ENCODE measurements around the gene ALDH3B1.

Gene ALDH3B1

GRCh38 chr11:68053981-68054812 is 44.1 kb downstream of the ALDH3B1 start:
- Histone ChIP-seq H3K36me3 (peaks cover 56 to 77% (median 66%) of the 10 kb centered on the region in 11 experiments), H3K4me1 (peaks cover 11 to 28% (median 17%) of the 10 kb centered on the region in 10 experiments; a peak in 18 of 20 replicates), H3K9ac (no peak overlapping the region; a peak in 1 of 22 replicates), H3K27me3 (no peaks in the 10 kb centered on the region), H3K4me2 (peak overlapping the region in 2 of 11 experiments; percentile 38 to 43; a peak in 1 of 22 replicates), H4K20me1 (peaks cover 9 to 61% (median 49%) of the 10 kb centered on the region in 11 experiments; a peak in 21 of 22 replicates), H3K9me3 (replicated peaks in 1 of 11) (no peaks in the 10 kb centered on the region), H3K27ac (no peak overlapping the region), H3K4me3 (no peak overlapping the region)
- no peak for TF ChIP-seq Cebpa-rat (IDR thresholded peaks at IDR 0.05)

DNA sequence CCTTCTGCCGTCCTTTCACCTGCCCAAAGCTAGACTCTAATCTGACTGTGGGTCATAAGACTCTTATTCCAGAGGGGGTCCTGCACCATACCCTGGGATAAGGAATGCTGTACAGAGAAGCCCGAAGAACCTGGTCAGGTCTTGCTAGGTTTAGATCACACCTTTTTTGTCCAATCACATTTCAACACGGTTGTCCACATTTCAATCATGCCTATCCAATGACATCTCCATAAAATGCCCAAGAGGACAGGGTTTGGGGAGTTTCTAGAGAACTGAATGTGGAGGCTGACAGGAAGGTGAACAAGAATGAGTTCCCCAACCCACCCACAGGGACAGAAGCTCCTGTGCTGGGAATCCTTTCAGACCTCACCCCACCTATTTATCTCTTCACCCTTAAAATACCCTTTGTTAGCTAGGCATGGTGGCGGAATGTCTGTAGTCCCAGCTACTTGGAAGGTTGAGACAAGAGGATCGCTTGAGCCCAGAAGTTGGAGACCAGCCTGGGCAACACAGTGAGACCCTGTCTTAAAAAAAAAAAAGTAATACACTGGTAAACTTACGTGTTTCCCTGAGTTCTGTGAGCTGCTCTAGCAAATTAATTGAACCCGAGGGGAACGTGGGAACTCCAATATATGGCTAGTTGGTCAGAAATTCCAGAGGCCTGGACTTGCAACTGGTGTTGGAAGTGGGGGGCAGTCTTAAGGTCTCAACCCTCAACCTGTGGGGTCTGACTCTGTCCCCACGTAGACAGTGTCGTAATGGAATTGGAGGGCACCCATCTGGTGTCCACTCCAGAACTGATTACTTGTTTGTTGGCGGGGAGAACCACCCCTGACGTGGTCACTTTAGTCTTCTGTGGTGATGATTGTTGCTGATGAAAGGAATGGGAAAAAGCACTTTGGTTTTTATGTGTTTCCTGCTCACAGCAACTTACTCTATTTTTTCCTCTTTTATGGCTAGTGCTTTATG is 46.5 kb downstream of the ALDH3B1 start:
- no peak for TF ChIP-seq Cebpa-rat (IDR thresholded peaks at IDR 0.05)
- H3K4me2 ChIP-seq = no peak overlapping the region
- H3K36me3 ChIP-seq = peaks cover 47 to 77% (median 63%) of the 10 kb centered on the region in 11 experiments
- no peaks in the 10 kb centered on the region for H3K27me3 ChIP-seq
- H3K9ac ChIP-seq = no peak overlapping the region
- H3K4me1 ChIP-seq = peaks cover 1 to 30% (median 16%) of the 10 kb centered on the region in 10 experiments; a peak in 16 of 20 replicates
- no peak overlapping the region for H3K27ac ChIP-seq
- H3K9me3 ChIP-seq (replicated peaks in 1 of 11) = no peaks in the 10 kb centered on the region
- no peak overlapping the region for H3K4me3 ChIP-seq
- H4K20me1 ChIP-seq = peaks cover 9 to 37% (median 25%) of the 10 kb centered on the region in 11 experiments; a peak in 20 of 22 replicates

- TF ChIP-seq Cebpa-rat (IDR thresholded peaks at IDR 0.05) = no peak
- no peak overlapping the region for H3K9ac ChIP-seq
- H3K4me1 ChIP-seq = peaks cover 0 to 25% (median 13%) of the 10 kb centered on the region in 10 experiments; a peak in 13 of 20 replicates
- H3K4me3 ChIP-seq = no peak overlapping the region
- H3K4me2 ChIP-seq = no peak overlapping the region
- H3K9me3 ChIP-seq (replicated peaks in 1 of 11) = no peaks in the 10 kb centered on the region
- peaks cover 5 to 25% (median 13%) of the 10 kb centered on the region in 11 experiments; a peak in 19 of 22 replicates for H4K20me1 ChIP-seq
- peaks cover 47 to 77% (median 63%) of the 10 kb centered on the region in 11 experiments for H3K36me3 ChIP-seq
- no peaks in the 10 kb centered on the region for H3K27me3 ChIP-seq
- H3K27ac ChIP-seq = no peak overlapping the region
Observed at GRCh38 chr11:68057807-68058206, 47.7 kb downstream of the ALDH3B1 start.

- H4K20me1 ChIP-seq = peaks cover 0 to 9% (median 0%) of the 10 kb centered on the region in 11 experiments; a peak in 2 of 22 replicates
- H3K4me2 ChIP-seq = no peak overlapping the region
- H3K36me3 ChIP-seq = peaks cover 71 to 99% (median 81%) of the 10 kb centered on the region in 11 experiments
- no peak for TF ChIP-seq Cebpa-rat (IDR thresholded peaks at IDR 0.05)
- H3K9me3 ChIP-seq (replicated peaks in 1 of 11) = no peaks in the 10 kb centered on the region
- H3K9ac ChIP-seq = no peak overlapping the region
- no peak overlapping the region for H3K27ac ChIP-seq
- no peaks in the 10 kb centered on the region for H3K27me3 ChIP-seq
- H3K4me1 ChIP-seq = peaks cover 4 to 34% (median 14%) of the 10 kb centered on the region in 10 experiments; a peak in 16 of 20 replicates
- H3K4me3 ChIP-seq = no peak overlapping the region
Observed at GRCh38 chr11:68061508-68061907, 51.4 kb downstream of the ALDH3B1 start.

DNA sequence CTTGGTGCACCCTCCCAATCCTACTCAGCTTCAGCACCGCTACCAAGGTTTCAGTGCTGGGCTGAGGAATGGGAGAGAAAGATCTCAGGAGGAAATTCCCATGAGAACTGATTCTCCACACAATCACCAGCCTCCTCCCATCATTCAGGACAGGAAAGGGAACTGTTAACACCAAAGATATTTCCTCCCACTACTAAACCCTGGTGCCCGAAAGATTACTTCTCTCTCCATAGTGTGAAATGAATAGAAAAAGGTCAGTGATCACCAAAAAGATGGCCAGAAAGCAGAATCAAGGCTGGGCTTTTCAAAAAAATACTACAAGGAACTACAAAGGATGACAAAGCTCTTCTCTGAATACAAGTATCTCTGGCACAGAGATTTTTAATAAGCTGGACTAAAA is 54.8 kb downstream of the ALDH3B1 start:
- Histone ChIP-seq H3K9ac (no peak overlapping the region; a peak in 1 of 22 replicates), H4K20me1 (peaks cover 0 to 16% (median 0%) of the 10 kb centered on the region in 11 experiments; a peak in 3 of 22 replicates), H3K36me3 (peaks cover 84 to 100% (median 98%) of the 10 kb centered on the region in 11 experiments), H3K9me3 (replicated peaks in 1 of 11) (no peaks in the 10 kb centered on the region), H3K4me1 (peaks cover 4 to 36% (median 13%) of the 10 kb centered on the region in 10 experiments; a peak in 16 of 20 replicates), H3K4me3 (no peak overlapping the region), H3K27me3 (no peaks in the 10 kb centered on the region), H3K27ac (peak overlapping the region in 2 of 11 experiments; percentile 13 to 48; a peak in 4 of 22 replicates), H3K4me2 (peak overlapping the region in 3 of 11 experiments; percentile 55 to 74 (median 60); a peak in 7 of 22 replicates)
- no peak for TF ChIP-seq Cebpa-rat (IDR thresholded peaks at IDR 0.05)

DNA sequence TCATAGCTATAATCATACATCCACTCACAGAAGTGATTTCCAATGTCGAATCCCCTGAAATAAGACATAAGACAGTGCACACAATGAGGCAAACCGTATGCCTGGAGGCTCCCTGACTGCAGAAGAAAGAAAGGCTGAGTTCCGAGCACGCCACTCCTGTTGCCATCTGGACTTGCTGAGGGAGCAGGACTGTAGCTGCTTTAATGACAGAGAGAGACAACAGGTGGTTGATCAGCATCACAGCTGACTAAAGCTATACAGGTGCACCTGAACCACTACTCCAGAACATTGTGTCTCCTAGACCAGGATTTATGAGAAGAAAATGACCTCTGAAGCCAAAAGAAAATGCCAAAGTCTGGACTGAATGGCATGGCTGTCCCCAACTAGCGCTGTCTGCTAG is 55.7 kb downstream of the ALDH3B1 start:
- no peak overlapping the region; a peak in 1 of 22 replicates for H3K9ac ChIP-seq
- H3K4me3 ChIP-seq = no peak overlapping the region
- no peaks in the 10 kb centered on the region for H3K27me3 ChIP-seq
- H3K27ac ChIP-seq = no peak overlapping the region
- peak overlapping the region in 3 of 11 experiments; percentile 55 to 74 (median 60); a peak in 6 of 22 replicates for H3K4me2 ChIP-seq
- no peaks in the 10 kb centered on the region for H3K9me3 ChIP-seq (replicated peaks in 1 of 11)
- H3K36me3 ChIP-seq = peaks cover 86 to 100% (median 99%) of the 10 kb centered on the region in 11 experiments
- TF ChIP-seq Cebpa-rat (IDR thresholded peaks at IDR 0.05) = no peak
- H4K20me1 ChIP-seq = peaks cover 0 to 16% (median 0%) of the 10 kb centered on the region in 11 experiments; a peak in 3 of 22 replicates
- H3K4me1 ChIP-seq = peaks cover 0 to 36% (median 10%) of the 10 kb centered on the region in 10 experiments; a peak in 14 of 20 replicates

DNA sequence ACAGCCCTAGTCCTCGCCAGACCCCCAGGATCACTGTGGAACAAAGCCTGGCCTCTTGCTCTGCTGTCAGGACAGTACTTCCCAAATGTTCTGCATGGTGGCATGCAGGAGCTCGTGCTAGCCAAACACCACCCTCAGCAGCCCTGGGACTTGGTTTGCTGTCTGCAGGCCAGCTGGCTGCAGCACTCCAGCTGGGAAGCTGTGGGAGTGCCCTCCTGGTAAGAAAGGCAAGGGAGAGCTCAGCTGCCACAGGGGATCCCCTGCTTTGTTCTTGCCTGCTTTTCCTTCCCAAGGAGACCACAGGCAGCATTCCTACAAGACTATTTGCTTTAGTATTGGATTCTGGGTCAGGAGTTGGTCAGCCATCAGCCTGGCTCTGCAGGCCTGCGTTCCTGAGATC is 56.6 kb downstream of the ALDH3B1 start:
- Histone ChIP-seq H3K4me3 (no peak overlapping the region), H3K9ac (no peak overlapping the region), H3K4me1 (peaks cover 7 to 44% (median 17%) of the 10 kb centered on the region in 10 experiments; a peak in 19 of 20 replicates), H3K27me3 (no peaks in the 10 kb centered on the region), H3K9me3 (replicated peaks in 1 of 11) (no peaks in the 10 kb centered on the region), H3K27ac (no peak overlapping the region), H3K36me3 (peaks cover 85 to 100% (median 99%) of the 10 kb centered on the region in 11 experiments), H4K20me1 (peaks cover 0 to 18% (median 4%) of the 10 kb centered on the region in 11 experiments; a peak in 6 of 22 replicates), H3K4me2 (no peak overlapping the region)
- TF ChIP-seq Cebpa-rat (IDR thresholded peaks at IDR 0.05) = no peak

DNA sequence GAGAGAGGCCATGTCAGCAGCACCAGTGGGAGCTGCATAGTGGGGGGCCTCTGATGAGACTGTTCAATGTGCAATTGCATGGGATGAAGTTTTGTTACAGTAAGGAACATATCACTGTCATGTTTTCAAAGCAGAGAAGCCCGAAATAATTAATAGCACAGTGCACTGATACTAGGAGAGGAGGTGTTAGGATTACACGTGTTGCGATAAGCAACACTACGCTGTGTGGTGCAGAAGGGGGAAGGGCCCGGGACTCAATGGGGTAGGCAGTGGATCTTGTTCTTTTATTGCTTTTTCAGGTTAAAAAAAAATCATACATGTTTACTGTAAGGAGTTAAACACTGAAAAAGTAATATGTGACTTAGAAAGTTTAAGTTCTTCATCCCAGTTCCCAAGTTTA is 57.9 kb downstream of the ALDH3B1 start:
- H3K4me1 ChIP-seq = peaks cover 9 to 46% (median 19%) of the 10 kb centered on the region in 10 experiments; a peak in 19 of 20 replicates
- no peak overlapping the region for H3K9ac ChIP-seq
- no peak overlapping the region for H3K27ac ChIP-seq
- no peak for TF ChIP-seq Cebpa-rat (IDR thresholded peaks at IDR 0.05)
- peaks cover 85 to 99% (median 99%) of the 10 kb centered on the region in 11 experiments for H3K36me3 ChIP-seq
- H3K27me3 ChIP-seq = no peaks in the 10 kb centered on the region
- no peaks in the 10 kb centered on the region for H3K9me3 ChIP-seq (replicated peaks in 1 of 11)
- H3K4me2 ChIP-seq = no peak overlapping the region
- peaks cover 0 to 26% (median 4%) of the 10 kb centered on the region in 11 experiments; a peak in 6 of 22 replicates for H4K20me1 ChIP-seq
- H3K4me3 ChIP-seq = no peak overlapping the region

Measured in BLaER1 treated with 17β-estradiol and CSF1 and Interleukin-3, amounts not matched to agents 10 nM and 100 nM (cell line).